Measurements from ENCODE around the gene GPANK1.
A peak's percentile ranks its signal among the peaks of the same experiment; 100 is the strongest.

DNA sequence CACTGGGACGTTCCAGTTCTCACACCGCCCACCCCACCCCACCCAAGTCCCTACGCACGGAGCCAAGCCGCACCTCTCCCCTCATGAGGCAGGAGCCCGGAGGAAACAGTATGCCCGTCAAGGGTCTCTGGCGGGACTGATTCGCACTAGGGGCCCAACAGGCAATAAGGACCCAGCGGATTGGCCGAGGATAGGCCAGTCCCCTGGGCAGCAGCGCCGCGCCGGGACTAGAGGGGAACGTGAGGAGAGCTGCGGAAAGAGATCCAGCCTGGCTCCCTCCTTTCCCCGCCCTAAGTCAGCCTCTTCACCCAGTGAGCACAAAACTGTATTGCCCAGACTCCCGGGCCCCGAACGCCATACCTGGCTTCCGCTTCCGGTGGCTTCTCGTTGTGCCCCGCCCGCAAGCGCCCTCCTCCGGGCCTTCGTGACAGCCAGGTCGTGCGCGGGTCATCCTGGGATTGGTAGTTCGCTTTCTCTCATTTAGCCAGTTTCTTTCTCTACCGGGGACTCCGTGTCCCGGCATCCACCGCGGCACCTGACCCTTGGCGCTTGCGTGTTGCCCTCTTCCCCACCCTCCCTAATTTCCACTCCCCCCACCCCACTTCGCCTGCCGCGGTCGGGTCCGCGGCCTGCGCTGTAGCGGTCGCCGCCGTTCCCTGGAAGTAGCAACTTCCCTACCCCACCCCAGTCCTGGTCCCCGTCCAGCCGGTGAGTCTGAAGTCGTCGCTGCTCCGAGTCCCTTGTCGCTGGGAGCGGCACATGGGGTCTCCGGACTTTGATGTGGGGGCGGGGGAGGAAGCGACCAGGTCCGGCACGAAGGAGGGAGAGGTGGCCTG, 922 bp upstream of the GPANK1 start, which contains the start of gene CSNK2B:
- TF ChIP-seq, protein P1, sequence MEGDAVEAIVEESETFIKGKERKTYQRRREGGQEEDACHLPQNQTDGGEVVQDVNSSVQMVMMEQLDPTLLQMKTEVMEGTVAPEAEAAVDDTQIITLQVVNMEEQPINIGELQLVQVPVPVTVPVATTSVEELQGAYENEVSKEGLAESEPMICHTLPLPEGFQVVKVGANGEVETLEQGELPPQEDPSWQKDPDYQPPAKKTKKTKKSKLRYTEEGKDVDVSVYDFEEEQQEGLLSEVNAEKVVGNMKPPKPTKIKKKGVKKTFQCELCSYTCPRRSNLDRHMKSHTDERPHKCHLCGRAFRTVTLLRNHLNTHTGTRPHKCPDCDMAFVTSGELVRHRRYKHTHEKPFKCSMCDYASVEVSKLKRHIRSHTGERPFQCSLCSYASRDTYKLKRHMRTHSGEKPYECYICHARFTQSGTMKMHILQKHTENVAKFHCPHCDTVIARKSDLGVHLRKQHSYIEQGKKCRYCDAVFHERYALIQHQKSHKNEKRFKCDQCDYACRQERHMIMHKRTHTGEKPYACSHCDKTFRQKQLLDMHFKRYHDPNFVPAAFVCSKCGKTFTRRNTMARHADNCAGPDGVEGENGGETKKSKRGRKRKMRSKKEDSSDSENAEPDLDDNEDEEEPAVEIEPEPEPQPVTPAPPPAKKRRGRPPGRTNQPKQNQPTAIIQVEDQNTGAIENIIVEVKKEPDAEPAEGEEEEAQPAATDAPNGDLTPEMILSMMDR (IDR thresholded peaks at IDR 0.05) = peak in 2 of 4 experiments; percentile 19 to 21
- TF ChIP-seq POLR2AphosphoS5 (IDR thresholded peaks at IDR 0.05) = peak; percentile 98
- peak; percentile 76 for TF ChIP-seq POLR2A (IDR thresholded peaks at IDR 0.05)

All from prostate gland (tissue), 2 donors.